CD4-positive, alpha-beta memory T cell (primary cell): ENCODE measurements around the gene PID1. TPM values are rescaled to one million over a fixed set of nuclear protein-coding genes. Genes with fewer than 3 reads are reported as not detected.
A peak's percentile ranks its signal among the peaks of the same experiment; 100 is the strongest.
"Not testable (repeated sequence)": the region's sequence is repeated elsewhere in the genome, so short reads cannot be mapped to it uniquely, and the experiment has no call there.

Experiments
- CTCF ChIA-PET: fragments of 350-600 bp; sonication (Branson Sonifier 250); formaldehyde crosslinking; loops from one replicate; lab custom pipeline; 2021; ENCODE audit warnings: inconsistent platforms; ENCODE audit not compliant: partially characterized antibody; lab: Charles Lee
- POLR2A ChIA-PET: fragments of 350-600 bp; sonication (Branson Sonifier 250); formaldehyde crosslinking; loops from one replicate; lab custom pipeline; 2021; ENCODE audit not compliant: partially characterized antibody; lab: Charles Lee
- DNase-seq, 5 donors: peaks; one replicate each; pipeline versions ENCODE4 v3.0.0 to v3.0.0-alpha.2; 2020 to 2022; ENCODE audit warnings: mixed read lengths in 1 of 5
- H3K27ac ChIP-seq: one replicate; pipeline ENCODE4 v1.7.0; 2013; ENCODE audit warnings: low read depth, low read length
- H3K27me3 ChIP-seq: 2 replicates; pipeline ENCODE4 v1.7.0; 2013; ENCODE audit warnings: mild to moderate bottlenecking, low read length, moderate library complexity; ENCODE audit not compliant: insufficient read depth
- H3K36me3 ChIP-seq: 2 replicates; pipeline ENCODE4 v1.7.0; 2013; ENCODE audit warnings: mild to moderate bottlenecking, low read length, moderate library complexity; ENCODE audit not compliant: insufficient read depth
- H3K4me1 ChIP-seq: 2 replicates; pipeline ENCODE4 v1.7.0; 2013; ENCODE audit warnings: mild to moderate bottlenecking, low read length, moderate library complexity; ENCODE audit not compliant: insufficient read depth
- H3K4me3 ChIP-seq, 2 donors: one replicate each; pipeline ENCODE4 v1.7.0; 2013; ENCODE audit warnings: low read length in 2 of 2, mild to moderate bottlenecking in 1 of 2
- H3K9me3 ChIP-seq, 2 donors: one replicate each; pipeline ENCODE4 v1.7.0; 2013; ENCODE audit warnings: low read length in 2 of 2, control low read depth in 1 of 2; ENCODE audit not compliant: control insufficient read depth in 1 of 2
- H3K27ac Mint-ChIP-seq, 7 donors: one replicate each; pipeline ENCODE4 v1.8.0; 2020 to 2021; ENCODE audit warnings: mixed read lengths in 7 of 7, mild to moderate bottlenecking in 6 of 7, inconsistent platforms in 3 of 7, moderate library complexity in 3 of 7
- H3K27me3 Mint-ChIP-seq, 2 donors: one replicate each; pipeline ENCODE4 v1.8.0; 2020 to 2021; ENCODE audit warnings: mixed read lengths in 2 of 2
- H3K36me3 Mint-ChIP-seq, 2 donors: one replicate each; pipeline ENCODE4 v1.8.0; 2020 to 2021; ENCODE audit warnings: mixed read lengths in 2 of 2, inconsistent platforms in 1 of 2, mild to moderate bottlenecking in 1 of 2
- H3K4me1 Mint-ChIP-seq, 4 donors: one replicate each; pipeline ENCODE4 v1.8.0; 2020 to 2021; ENCODE audit warnings: mixed read lengths in 4 of 4, mild to moderate bottlenecking in 1 of 4
- H3K4me3 Mint-ChIP-seq, 8 donors: one replicate each; pipeline ENCODE4 v1.8.0; 2020 to 2021; ENCODE audit warnings: mixed read lengths in 8 of 8, mild to moderate bottlenecking in 7 of 8, moderate library complexity in 6 of 8, inconsistent platforms in 3 of 8
- H3K9me3 Mint-ChIP-seq, 8 donors: one replicate each; pipeline ENCODE4 v1.8.0; 2020 to 2021; ENCODE audit warnings: mixed read lengths in 8 of 8, mild to moderate bottlenecking in 5 of 8, inconsistent platforms in 3 of 8, moderate library complexity in 1 of 8
- intact Hi-C: fragments of 100-400 bp; cut with micrococcal nuclease; formaldehyde crosslinking; loops from one replicate; pipeline ENCODE4 v1.15.1; 2023
- polyA plus RNA-seq, 2 donors: library from polyadenylated mRNA; unstranded; fragments of 300-500 nt; fragmentation: Illumina TruSeq; gene quantifications; one replicate each; pipeline ENCODE4 v1.2.3, GENCODE V29; 2021
- total RNA-seq, 2 experiments: library from RNA; stranded (reverse); gene quantifications; one replicate each; pipeline ENCODE4 v1.2.3, GENCODE V29; 2021

Gene PID1
- total and polyA plus RNA-seq, 4 experiments from 2014 or later, result 0.47 to 0.55 TPM; not detected in 2

GRCh38 chr2:229084447-229084846, 186.6 kb downstream of the PID1 start:
- Mint-ChIP-seq H3K9me3 (peaks cover 0 to 10% (median 2%) of the 10 kb centered on the region in 8 donors), H3K27ac (no peak overlapping the region), H3K36me3 (no peaks in the 10 kb centered on the region), H3K4me1 (no peaks in the 10 kb centered on the region), H3K27me3 (no peaks in the 10 kb centered on the region), H3K4me3 (no peak overlapping the region)
- CTCF ChIA-PET, result no interaction called here
- Histone ChIP-seq H3K4me1 (no peaks in the 10 kb centered on the region), H3K4me3 (no peak overlapping the region), H3K36me3 (no peaks in the 10 kb centered on the region), H3K27ac (no peak overlapping the region), H3K27me3 (no peaks in the 10 kb centered on the region), H3K9me3 (no peaks in the 10 kb centered on the region)
- POLR2A ChIA-PET, result no interaction called here
- no peak for DNase-seq
- intact Hi-C loops, result no loop called here

GRCh38 chr2:229083606-229084340, 187.3 kb downstream of the PID1 start:
- POLR2A ChIA-PET, result no interaction called here
- CTCF ChIA-PET, result no interaction called here

GRCh38 chr2:229081411-229081810, 189.7 kb downstream of the PID1 start:
- no peak for DNase-seq
- Mint-ChIP-seq H3K27ac (no peak overlapping the region), H3K9me3 (peaks cover 0 to 19% (median 6%) of the 10 kb centered on the region in 8 donors), H3K4me1 (no peaks in the 10 kb centered on the region), H3K36me3 (no peaks in the 10 kb centered on the region), H3K4me3 (no peak overlapping the region), H3K27me3 (no peaks in the 10 kb centered on the region)
- no peak overlapping the region for H3K27ac ChIP-seq
- H3K9me3 ChIP-seq, result no peaks in the 10 kb centered on the region
- intact Hi-C loops, result no loop called here
- H3K36me3 ChIP-seq, result no peaks in the 10 kb centered on the region
- H3K4me1 ChIP-seq, result no peaks in the 10 kb centered on the region
- H3K27me3 ChIP-seq, result no peaks in the 10 kb centered on the region
- no peak overlapping the region for H3K4me3 ChIP-seq
- ChIA-PET CTCF (no interaction called here), POLR2A (no interaction called here)

More at GRCh38 chr2:229083606-229084340, 187.3 kb downstream of the PID1 start:
- no peak for DNase-seq
- Mint-ChIP-seq H3K27ac (no peak overlapping the region), H3K36me3 (no peaks in the 10 kb centered on the region), H3K4me3 (no peak overlapping the region), H3K27me3 (no peaks in the 10 kb centered on the region), H3K4me1 (no peaks in the 10 kb centered on the region), H3K9me3 (peaks cover 0 to 13% (median 4%) of the 10 kb centered on the region in 8 donors)
- H3K4me1 ChIP-seq, result no peaks in the 10 kb centered on the region
- no peak overlapping the region for H3K27ac ChIP-seq
- intact Hi-C loops, result no loop called here
- H3K36me3 ChIP-seq, result no peaks in the 10 kb centered on the region
- no peaks in the 10 kb centered on the region for H3K27me3 ChIP-seq
- no peaks in the 10 kb centered on the region for H3K9me3 ChIP-seq
- H3K4me3 ChIP-seq, result no peak overlapping the region

- peaks cover 0 to 28% (median 9%) of the 10 kb centered on the region in 8 donors for H3K9me3 Mint-ChIP-seq
- Histone ChIP-seq H3K27ac (no peak overlapping the region), H3K36me3 (no peaks in the 10 kb centered on the region), H3K9me3 (no peaks in the 10 kb centered on the region), H3K27me3 (no peaks in the 10 kb centered on the region), H3K4me3 (no peak overlapping the region), H3K4me1 (no peaks in the 10 kb centered on the region)
- CTCF ChIA-PET, result no interaction called here
- H3K27me3 Mint-ChIP-seq, result no peaks in the 10 kb centered on the region
- DNase-seq, result no peak
- POLR2A ChIA-PET, result no interaction called here
- peak overlapping the region in 1 of 7 donors; percentile 70 for H3K27ac Mint-ChIP-seq
- no peak overlapping the region for H3K4me3 Mint-ChIP-seq
- H3K36me3 Mint-ChIP-seq, result no peaks in the 10 kb centered on the region
- intact Hi-C loops, result no loop called here
- H3K4me1 Mint-ChIP-seq, result no peaks in the 10 kb centered on the region
Measured at GRCh38 chr2:229080172-229080571, 190.9 kb downstream of the PID1 start.

DNA sequence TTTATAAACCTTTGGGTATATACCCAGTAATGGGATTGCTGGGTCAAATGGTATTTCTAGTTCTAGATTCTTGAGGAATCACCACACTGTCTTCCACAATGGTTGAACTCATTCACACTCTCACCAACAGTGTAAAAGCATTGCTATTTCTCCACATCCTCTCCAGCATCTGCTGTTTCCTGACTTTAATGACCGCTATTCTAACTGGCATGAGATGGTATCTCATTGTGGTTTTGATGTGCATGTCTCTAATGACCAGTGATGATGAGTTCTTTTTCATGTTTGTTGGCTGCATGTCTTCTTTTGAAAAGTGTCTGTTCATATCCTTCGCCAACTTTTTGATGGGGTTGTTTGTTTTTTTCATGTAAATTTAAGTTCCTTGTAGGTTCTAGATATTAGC, 194.2 kb downstream of the PID1 start:
- POLR2A ChIA-PET, DNase-seq, H3K4me3 Mint-ChIP-seq, H3K27me3 ChIP-seq, H3K4me1 Mint-ChIP-seq, CTCF ChIA-PET, H3K36me3 Mint-ChIP-seq, H3K36me3 ChIP-seq, H3K4me1 ChIP-seq, H3K27ac ChIP-seq, intact Hi-C loops, H3K27ac Mint-ChIP-seq, H3K9me3 ChIP-seq, H3K4me3 ChIP-seq, H3K27me3 Mint-ChIP-seq: not testable (repeated sequence)
- H3K9me3 Mint-ChIP-seq, result peaks cover 3 to 37% (median 9%) of the 10 kb centered on the region in 8 donors

GRCh38 chr2:229073935-229074334, 197.2 kb downstream of the PID1 start:
- H3K36me3 Mint-ChIP-seq, result no peaks in the 10 kb centered on the region
- no peak overlapping the region for H3K27ac Mint-ChIP-seq
- H3K27me3 Mint-ChIP-seq, result no peaks in the 10 kb centered on the region
- Histone ChIP-seq H3K9me3 (no peaks in the 10 kb centered on the region), H3K27me3 (no peaks in the 10 kb centered on the region), H3K4me1 (no peaks in the 10 kb centered on the region), H3K36me3 (no peaks in the 10 kb centered on the region), H3K4me3 (no peak overlapping the region), H3K27ac (no peak overlapping the region)
- H3K4me1 Mint-ChIP-seq, result no peaks in the 10 kb centered on the region
- POLR2A ChIA-PET, result no interaction called here
- DNase-seq, result no peak
- peaks cover 3 to 33% (median 5%) of the 10 kb centered on the region in 8 donors for H3K9me3 Mint-ChIP-seq
- CTCF ChIA-PET, result no interaction called here
- H3K4me3 Mint-ChIP-seq, result no peak overlapping the region
- intact Hi-C loops, result no loop called here

DNA sequence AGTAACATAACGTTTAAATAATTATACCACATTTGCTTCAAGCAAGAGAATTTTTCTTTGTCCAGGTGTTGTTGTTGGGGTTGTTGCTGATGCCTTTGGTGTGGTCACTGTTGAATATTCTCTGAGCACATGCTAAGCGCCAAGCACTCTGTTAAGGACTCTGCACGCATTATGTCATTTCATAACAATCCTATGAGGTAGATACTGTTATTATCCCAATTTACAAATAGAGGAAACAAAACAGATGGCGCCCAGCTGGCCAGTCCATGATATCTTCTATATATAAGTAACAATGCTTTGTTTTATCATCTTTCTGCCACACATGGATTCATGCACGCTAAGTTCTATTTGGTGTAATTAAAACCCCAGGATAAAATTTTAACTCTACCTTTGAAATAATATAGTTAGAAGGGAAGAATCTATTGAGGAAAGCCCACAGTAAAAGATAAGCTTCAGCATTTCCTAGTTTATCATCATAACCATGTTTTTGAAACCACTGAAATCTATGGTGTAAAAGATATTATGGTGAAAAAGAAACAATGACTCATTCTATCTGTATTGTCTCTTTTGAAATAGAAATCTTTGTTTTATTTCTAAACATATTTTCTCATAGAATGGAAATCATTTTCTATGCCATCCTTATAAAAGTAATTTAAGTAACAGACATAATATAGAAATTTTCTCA, 199.7 kb downstream of the PID1 start:
- H3K4me3 Mint-ChIP-seq, result no peak overlapping the region
- no peaks in the 10 kb centered on the region for H3K36me3 Mint-ChIP-seq
- DNase-seq, result no peak
- POLR2A ChIA-PET, result no interaction called here
- H3K27me3 Mint-ChIP-seq, result no peaks in the 10 kb centered on the region
- Histone ChIP-seq H3K27ac (no peak overlapping the region), H3K36me3 (no peaks in the 10 kb centered on the region), H3K27me3 (no peaks in the 10 kb centered on the region), H3K4me1 (no peaks in the 10 kb centered on the region), H3K4me3 (no peak overlapping the region), H3K9me3 (no peaks in the 10 kb centered on the region)
- peaks cover 3 to 38% (median 5%) of the 10 kb centered on the region in 8 donors for H3K9me3 Mint-ChIP-seq
- CTCF ChIA-PET, result no interaction called here
- intact Hi-C loops, result no loop called here
- H3K4me1 Mint-ChIP-seq, result no peaks in the 10 kb centered on the region
- no peak overlapping the region for H3K27ac Mint-ChIP-seq
